ENCODE results near the gene CST7. TPM values are rescaled to one million over a fixed set of nuclear protein-coding genes. Genes with fewer than 3 reads are reported as not detected.

CST7 gene
- total and polyA plus RNA-seq, 2 donors: 15.5 to 41.9 TPM

- DNase-seq (ENCODE audit: low read depth in 6 of 9, low spot score in 9 of 9): peak in 1 of 9 donors; percentile 10
- Histone ChIP-seq H3K9me3 (ENCODE audit: control insufficient read depth in 2 of 2, insufficient read depth in 1 of 2, low read length in 1 of 2) (peaks cover 0 to 20% of the 10 kb centered on the region in 2 donors), H3K36me3 (ENCODE audit: control insufficient read depth in 2 of 2, insufficient read depth in 2 of 2, low read length in 1 of 2) (no peaks in the 10 kb centered on the region), H3K4me1 (ENCODE audit: control insufficient read depth in 2 of 2, insufficient read depth in 2 of 2, low read length in 2 of 2) (peaks cover 24 to 31% of the 10 kb centered on the region in 2 donors), H3K27ac (ENCODE audit: low read depth in 1 of 2, low read length in 1 of 2) (no peak overlapping the region), H3K27me3 (ENCODE audit: control insufficient read depth in 2 of 2, insufficient read depth in 1 of 2, low read length in 1 of 2) (no peaks in the 10 kb centered on the region), H3K4me3 (ENCODE audit: low read length in 2 of 2) (no peak overlapping the region)
- 88% methylated on average over 3 of the region's 3 CpGs for WGBS
Observed at GRCh38 chr20:24934716-24935115, 14.4 kb upstream of the CST7 start.

GRCh38 chr20:24935140-24935539 lies 13.9 kb upstream of the CST7 start:
- no peaks in the 10 kb centered on the region for H3K36me3 ChIP-seq (ENCODE audit: control insufficient read depth in 2 of 2, insufficient read depth in 2 of 2, low read length in 1 of 2)
- peaks cover 24 to 31% of the 10 kb centered on the region in 2 donors for H3K4me1 ChIP-seq (ENCODE audit: control insufficient read depth in 2 of 2, insufficient read depth in 2 of 2, low read length in 2 of 2)
- H3K4me3 ChIP-seq (ENCODE audit: low read length in 2 of 2): no peak overlapping the region
- H3K9me3 ChIP-seq (ENCODE audit: control insufficient read depth in 2 of 2, insufficient read depth in 1 of 2, low read length in 1 of 2): peaks cover 0 to 20% of the 10 kb centered on the region in 2 donors
- H3K27ac ChIP-seq (ENCODE audit: low read depth in 1 of 2, low read length in 1 of 2): no peak overlapping the region
- no peak for DNase-seq (ENCODE audit: low read depth in 6 of 9, low spot score in 9 of 9)
- no peaks in the 10 kb centered on the region for H3K27me3 ChIP-seq (ENCODE audit: control insufficient read depth in 2 of 2, insufficient read depth in 1 of 2, low read length in 1 of 2)
- WGBS: 98% methylated on average over 3 of the region's 3 CpGs

- H3K36me3 ChIP-seq (ENCODE audit: control insufficient read depth in 2 of 2, insufficient read depth in 2 of 2, low read length in 1 of 2): no peaks in the 10 kb centered on the region
- no peak overlapping the region for H3K27ac ChIP-seq (ENCODE audit: low read depth in 1 of 2, low read length in 1 of 2)
- H3K4me1 ChIP-seq (ENCODE audit: control insufficient read depth in 2 of 2, insufficient read depth in 2 of 2, low read length in 2 of 2): peaks cover 24 to 31% of the 10 kb centered on the region in 2 donors
- no peak for DNase-seq (ENCODE audit: low read depth in 6 of 9, low spot score in 9 of 9)
- peaks cover 0 to 20% of the 10 kb centered on the region in 2 donors for H3K9me3 ChIP-seq (ENCODE audit: control insufficient read depth in 2 of 2, insufficient read depth in 1 of 2, low read length in 1 of 2)
- WGBS: 97% methylated on average over 4 of the region's 4 CpGs
- no peak overlapping the region for H3K4me3 ChIP-seq (ENCODE audit: low read length in 2 of 2)
- H3K27me3 ChIP-seq (ENCODE audit: control insufficient read depth in 2 of 2, insufficient read depth in 1 of 2, low read length in 1 of 2): no peaks in the 10 kb centered on the region
Observed at GRCh38 chr20:24935766-24936525, 13.1 kb upstream of the CST7 start.

- Histone ChIP-seq H3K9me3 (ENCODE audit: control insufficient read depth in 2 of 2, insufficient read depth in 1 of 2, low read length in 1 of 2) (peaks cover 0 to 20% of the 10 kb centered on the region in 2 donors), H3K4me1 (ENCODE audit: control insufficient read depth in 2 of 2, insufficient read depth in 2 of 2, low read length in 2 of 2) (peaks cover 17 to 24% of the 10 kb centered on the region in 2 donors), H3K36me3 (ENCODE audit: control insufficient read depth in 2 of 2, insufficient read depth in 2 of 2, low read length in 1 of 2) (no peaks in the 10 kb centered on the region), H3K4me3 (ENCODE audit: low read length in 2 of 2) (no peak overlapping the region), H3K27ac (ENCODE audit: low read depth in 1 of 2, low read length in 1 of 2) (no peak overlapping the region), H3K27me3 (ENCODE audit: control insufficient read depth in 2 of 2, insufficient read depth in 1 of 2, low read length in 1 of 2) (no peaks in the 10 kb centered on the region)
- WGBS: 96% methylated on average over 7 of the region's 7 CpGs
- DNase-seq (ENCODE audit: low read depth in 6 of 9, low spot score in 9 of 9): no peak
Observed at GRCh38 chr20:24936526-24937407, 12.3 kb upstream of the CST7 start.

GRCh38 chr20:24937579-24937978 lies 11.5 kb upstream of the CST7 start:
- Histone ChIP-seq H3K36me3 (ENCODE audit: control insufficient read depth in 2 of 2, insufficient read depth in 2 of 2, low read length in 1 of 2) (no peaks in the 10 kb centered on the region), H3K4me3 (ENCODE audit: low read length in 2 of 2) (no peak overlapping the region), H3K4me1 (ENCODE audit: control insufficient read depth in 2 of 2, insufficient read depth in 2 of 2, low read length in 2 of 2) (peaks cover 14 to 21% of the 10 kb centered on the region in 2 donors), H3K9me3 (ENCODE audit: control insufficient read depth in 2 of 2, insufficient read depth in 1 of 2, low read length in 1 of 2) (peaks cover 0 to 20% of the 10 kb centered on the region in 2 donors), H3K27ac (ENCODE audit: low read depth in 1 of 2, low read length in 1 of 2) (no peak overlapping the region), H3K27me3 (ENCODE audit: control insufficient read depth in 2 of 2, insufficient read depth in 1 of 2, low read length in 1 of 2) (no peaks in the 10 kb centered on the region)
- DNase-seq (ENCODE audit: low read depth in 6 of 9, low spot score in 9 of 9): no peak
- 98% methylated on average over 1 of the region's 1 CpG for WGBS

- Histone ChIP-seq H3K4me3 (ENCODE audit: low read length in 2 of 2) (no peak overlapping the region), H3K9me3 (ENCODE audit: control insufficient read depth in 2 of 2, insufficient read depth in 1 of 2, low read length in 1 of 2) (peaks cover 0 to 20% of the 10 kb centered on the region in 2 donors), H3K27me3 (ENCODE audit: control insufficient read depth in 2 of 2, insufficient read depth in 1 of 2, low read length in 1 of 2) (no peaks in the 10 kb centered on the region), H3K4me1 (ENCODE audit: control insufficient read depth in 2 of 2, insufficient read depth in 2 of 2, low read length in 2 of 2) (peaks cover 11 to 17% of the 10 kb centered on the region in 2 donors), H3K27ac (ENCODE audit: low read depth in 1 of 2, low read length in 1 of 2) (no peak overlapping the region), H3K36me3 (ENCODE audit: control insufficient read depth in 2 of 2, insufficient read depth in 2 of 2, low read length in 1 of 2) (no peaks in the 10 kb centered on the region)
- no peak for DNase-seq (ENCODE audit: low read depth in 6 of 9, low spot score in 9 of 9)
- WGBS: 97% methylated on average over 5 of the region's 5 CpGs
Observed at GRCh38 chr20:24938498-24938897, 10.6 kb upstream of the CST7 start.

- H3K4me3 ChIP-seq (ENCODE audit: low read length in 2 of 2): no peak overlapping the region
- no peaks in the 10 kb centered on the region for H3K36me3 ChIP-seq (ENCODE audit: control insufficient read depth in 2 of 2, insufficient read depth in 2 of 2, low read length in 1 of 2)
- DNase-seq (ENCODE audit: low read depth in 6 of 9, low spot score in 9 of 9): no peak
- no peaks in the 10 kb centered on the region for H3K27me3 ChIP-seq (ENCODE audit: control insufficient read depth in 2 of 2, insufficient read depth in 1 of 2, low read length in 1 of 2)
- H3K4me1 ChIP-seq (ENCODE audit: control insufficient read depth in 2 of 2, insufficient read depth in 2 of 2, low read length in 2 of 2): peaks cover 7 to 12% of the 10 kb centered on the region in 2 donors
- H3K9me3 ChIP-seq (ENCODE audit: control insufficient read depth in 2 of 2, insufficient read depth in 1 of 2, low read length in 1 of 2): peaks cover 0 to 20% of the 10 kb centered on the region in 2 donors
- no peak overlapping the region for H3K27ac ChIP-seq (ENCODE audit: low read depth in 1 of 2, low read length in 1 of 2)
- WGBS: 94% methylated on average over 4 of the region's 4 CpGs
Observed at GRCh38 chr20:24939036-24939435, 10.0 kb upstream of the CST7 start.

- Histone ChIP-seq H3K36me3 (ENCODE audit: control insufficient read depth in 2 of 2, insufficient read depth in 2 of 2, low read length in 1 of 2) (no peaks in the 10 kb centered on the region), H3K27me3 (ENCODE audit: control insufficient read depth in 2 of 2, insufficient read depth in 1 of 2, low read length in 1 of 2) (no peaks in the 10 kb centered on the region), H3K4me1 (ENCODE audit: control insufficient read depth in 2 of 2, insufficient read depth in 2 of 2, low read length in 2 of 2) (no peaks in the 10 kb centered on the region), H3K27ac (ENCODE audit: low read depth in 1 of 2, low read length in 1 of 2) (no peak overlapping the region), H3K4me3 (ENCODE audit: low read length in 2 of 2) (no peak overlapping the region), H3K9me3 (ENCODE audit: control insufficient read depth in 2 of 2, insufficient read depth in 1 of 2, low read length in 1 of 2) (no peaks in the 10 kb centered on the region)
- WGBS: 94% methylated on average over 6 of the region's 6 CpGs
- DNase-seq (ENCODE audit: low read depth in 6 of 9, low spot score in 9 of 9): no peak
Observed at GRCh38 chr20:24942679-24943078, 6.4 kb upstream of the CST7 start.

GRCh38 chr20:24943196-24943595 lies 5.9 kb upstream of the CST7 start:
- H3K4me3 ChIP-seq (ENCODE audit: low read length in 2 of 2): no peak overlapping the region
- WGBS: 98% methylated on average over 4 of the region's 4 CpGs
- no peaks in the 10 kb centered on the region for H3K27me3 ChIP-seq (ENCODE audit: control insufficient read depth in 2 of 2, insufficient read depth in 1 of 2, low read length in 1 of 2)
- no peaks in the 10 kb centered on the region for H3K4me1 ChIP-seq (ENCODE audit: control insufficient read depth in 2 of 2, insufficient read depth in 2 of 2, low read length in 2 of 2)
- no peaks in the 10 kb centered on the region for H3K9me3 ChIP-seq (ENCODE audit: control insufficient read depth in 2 of 2, insufficient read depth in 1 of 2, low read length in 1 of 2)
- no peaks in the 10 kb centered on the region for H3K36me3 ChIP-seq (ENCODE audit: control insufficient read depth in 2 of 2, insufficient read depth in 2 of 2, low read length in 1 of 2)
- H3K27ac ChIP-seq (ENCODE audit: low read depth in 1 of 2, low read length in 1 of 2): no peak overlapping the region
- no peak for DNase-seq (ENCODE audit: low read depth in 6 of 9, low spot score in 9 of 9)

All from thymus (tissue), 11 donors.